GM21619 (cell line): ENCODE data around the gene ZDHHC11B.
"Not testable (repeated sequence)": the region's sequence is repeated elsewhere in the genome, so short reads cannot be mapped to it uniquely, and the experiment has no call there.

Experiments used
- ATAC-seq: cut with Tn5 transposase; IDR thresholded peaks from one replicate; pipeline ENCODE4 v1.9.1; 2021; ENCODE audit not compliant: unreplicated experiment

Gene ZDHHC11B

GRCh38 chr5:787224-787856, 2.8 kb upstream of the ZDHHC11B start:
- not testable (repeated sequence) for ATAC-seq

- peak; percentile 21 for ATAC-seq
Observed at GRCh38 chr5:785181-785705, 714 bp upstream of the ZDHHC11B start.

GRCh38 chr5:783881-784427, 575 bp downstream of the ZDHHC11B start:
- ATAC-seq, result peak; percentile 2

GRCh38 chr5:783049-783802, 1.3 kb downstream of the ZDHHC11B start:
- ATAC-seq, result not testable (repeated sequence)

GRCh38 chr5:782356-782755, 2.2 kb downstream of the ZDHHC11B start:
- not testable (repeated sequence) for ATAC-seq

- not testable (repeated sequence) for ATAC-seq
Observed at GRCh38 chr5:780571-780970, 4.0 kb downstream of the ZDHHC11B start.

GRCh38 chr5:778967-779366, 5.6 kb downstream of the ZDHHC11B start:
- not testable (repeated sequence) for ATAC-seq

- not testable (repeated sequence) for ATAC-seq
Observed at GRCh38 chr5:778421-778820, 6.1 kb downstream of the ZDHHC11B start.

- ATAC-seq, result no peak
Observed at GRCh38 chr5:777756-778161, 6.8 kb downstream of the ZDHHC11B start.

GRCh38 chr5:776862-777711, 7.4 kb downstream of the ZDHHC11B start:
- ATAC-seq, result no peak

GRCh38 chr5:775961-776861, 8.3 kb downstream of the ZDHHC11B start:
- ATAC-seq, result no peak

GRCh38 chr5:775595-775960, 9.0 kb downstream of the ZDHHC11B start:
- not testable (repeated sequence) for ATAC-seq

- ATAC-seq, result not testable (repeated sequence)
Observed at GRCh38 chr5:774854-775505, 9.5 kb downstream of the ZDHHC11B start.

- ATAC-seq, result not testable (repeated sequence)
Observed at GRCh38 chr5:774304-774703, 10.2 kb downstream of the ZDHHC11B start.

GRCh38 chr5:773517-774264, 10.8 kb downstream of the ZDHHC11B start:
- ATAC-seq, result no peak

GRCh38 chr5:772931-773330, 11.6 kb downstream of the ZDHHC11B start:
- ATAC-seq, result not testable (repeated sequence)

GRCh38 chr5:772547-772890, 12.0 kb downstream of the ZDHHC11B start:
- not testable (repeated sequence) for ATAC-seq

- not testable (repeated sequence) for ATAC-seq
Observed at GRCh38 chr5:771841-772546, 12.5 kb downstream of the ZDHHC11B start.
